ENCODE measurements around the gene C2CD5.
"Not testable (repeated sequence)": the region's sequence is repeated elsewhere in the genome, so short reads cannot be mapped to it uniquely, and the experiment has no call there.

Gene C2CD5

GRCh38 chr12:22535478-22535877 lies 8.9 kb downstream of the C2CD5 start:
- DNase-seq (ENCODE audit: low read depth), result no peak

- DNase-seq (ENCODE audit: low read depth), result no peak
Observed at GRCh38 chr12:22535038-22535437, 9.3 kb downstream of the C2CD5 start.

DNA sequence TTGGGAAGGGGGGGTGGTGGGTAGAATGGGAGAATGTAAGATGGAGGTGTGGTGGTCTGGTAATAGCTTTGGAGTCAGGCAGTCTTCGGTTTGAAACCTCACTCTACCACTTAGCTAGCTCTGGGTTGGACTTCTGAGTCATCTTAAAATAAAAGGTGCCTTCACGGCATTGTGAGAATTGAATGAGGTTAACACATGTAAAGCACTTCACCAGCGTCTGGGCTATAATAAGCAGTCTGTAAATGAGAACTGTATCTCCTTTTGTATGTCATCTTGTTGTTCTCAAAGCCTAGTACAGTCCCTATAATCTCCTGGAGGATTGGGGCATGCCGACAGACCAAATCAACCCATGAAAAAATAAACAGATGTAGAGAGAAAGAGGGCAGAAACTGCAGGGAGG lies 11.2 kb downstream of the C2CD5 start:
- no peak for DNase-seq (ENCODE audit: low read depth)

GRCh38 chr12:22532317-22532716 lies 12.0 kb downstream of the C2CD5 start:
- no peak for DNase-seq (ENCODE audit: low read depth)

GRCh38 chr12:22531205-22531604 lies 13.1 kb downstream of the C2CD5 start:
- no peak for DNase-seq (ENCODE audit: low read depth)

GRCh38 chr12:22529281-22530060 lies 14.9 kb downstream of the C2CD5 start:
- DNase-seq (ENCODE audit: low read depth), result peak; percentile 61

DNA sequence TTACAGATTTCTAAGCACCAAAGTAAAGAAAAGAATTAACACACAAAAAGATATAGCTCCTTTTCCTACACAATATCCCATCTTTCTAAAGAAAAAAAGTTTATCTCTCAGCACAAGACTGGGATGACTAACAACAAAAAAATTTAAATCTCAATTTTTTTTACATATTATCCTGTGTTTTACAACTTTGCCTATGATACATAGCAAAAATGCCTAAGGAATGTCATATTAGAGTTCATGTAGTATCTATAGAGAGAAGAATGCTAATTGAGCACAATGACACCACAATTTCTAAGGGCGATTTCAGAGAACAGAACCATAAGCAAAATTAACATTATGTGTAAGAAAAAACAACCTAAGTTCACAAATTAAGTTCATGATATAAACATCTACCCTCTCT lies 16.3 kb downstream of the C2CD5 start:
- peak; percentile 74 for DNase-seq (ENCODE audit: low read depth)

GRCh38 chr12:22526836-22527235 lies 17.5 kb downstream of the C2CD5 start:
- DNase-seq (ENCODE audit: low read depth), result no peak

DNA sequence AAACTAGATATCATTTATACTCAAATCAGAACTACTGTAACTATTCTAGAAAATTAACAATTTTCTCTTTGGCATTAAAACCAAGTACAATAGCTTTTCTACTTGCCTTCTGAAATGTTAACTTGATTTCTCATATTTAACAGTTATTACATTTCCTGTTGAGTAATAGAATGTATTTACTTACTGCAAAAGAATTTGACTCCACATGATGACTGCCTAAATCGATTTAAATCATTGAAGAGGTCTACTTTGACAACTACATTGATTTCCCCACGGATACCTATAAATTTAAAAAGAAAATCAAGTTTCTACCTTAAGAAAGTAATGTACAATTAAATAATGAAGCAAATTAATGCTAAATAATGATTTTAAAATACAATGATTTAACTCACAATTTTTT lies 18.9 kb downstream of the C2CD5 start:
- peak; percentile 21 for DNase-seq (ENCODE audit: low read depth)

DNA sequence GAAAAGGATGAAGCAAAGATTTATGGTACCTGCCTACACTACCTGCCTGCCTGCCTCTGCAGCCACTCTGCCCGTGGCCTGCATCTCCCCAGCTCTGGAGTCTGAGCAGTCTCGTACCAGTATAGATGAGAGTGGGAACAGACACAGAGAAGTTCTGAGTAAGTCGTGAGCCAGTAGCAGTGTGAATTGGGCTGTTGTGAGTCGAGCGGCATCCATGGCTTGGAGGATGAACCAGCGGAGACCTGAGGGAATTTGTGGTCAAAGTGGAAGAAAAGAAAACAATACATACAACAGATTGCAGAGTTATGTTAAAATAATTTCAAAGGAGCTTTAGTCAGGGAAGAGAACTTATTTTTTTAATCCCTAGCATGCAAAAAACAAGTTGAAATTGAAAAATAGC lies 25.3 kb downstream of the C2CD5 start:
- DNase-seq (ENCODE audit: low read depth), result no peak

DNA sequence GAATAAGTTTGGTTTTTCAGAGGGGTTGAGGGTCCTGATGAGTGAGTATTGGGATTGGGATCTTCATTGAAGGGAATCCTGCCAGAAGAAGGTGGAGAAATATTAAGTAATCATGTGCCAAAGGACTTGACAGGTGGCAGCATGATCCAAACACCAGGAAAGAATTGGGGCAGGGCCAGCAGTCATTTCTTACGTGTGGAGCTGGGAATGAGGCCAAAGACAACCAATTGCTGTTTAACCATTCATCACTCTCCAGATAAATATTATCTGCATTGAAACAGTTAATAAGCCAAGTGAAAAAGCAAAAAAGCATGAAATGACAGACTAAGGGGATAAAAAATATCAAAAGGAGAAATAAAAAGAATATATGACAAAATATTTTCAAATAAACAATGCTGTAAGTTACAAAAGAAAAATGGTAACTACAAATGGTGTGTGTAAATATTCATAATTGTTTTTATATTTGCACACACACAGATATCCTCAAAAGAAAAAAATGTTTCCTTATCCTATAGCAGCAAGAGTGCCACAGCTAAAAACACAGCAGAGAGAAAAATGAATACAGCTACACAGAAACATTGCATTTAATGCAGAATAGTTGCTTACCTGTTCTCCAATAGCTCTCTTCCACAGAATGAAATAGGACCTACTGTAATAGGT lies 26.2 kb downstream of the C2CD5 start:
- DNase-seq (ENCODE audit: low read depth), result peak; percentile 28

GRCh38 chr12:22514875-22515274 lies 29.5 kb downstream of the C2CD5 start:
- no peak for DNase-seq (ENCODE audit: low read depth)

GRCh38 chr12:22505826-22506225 lies 38.5 kb downstream of the C2CD5 start:
- no peak for DNase-seq (ENCODE audit: low read depth)

DNA sequence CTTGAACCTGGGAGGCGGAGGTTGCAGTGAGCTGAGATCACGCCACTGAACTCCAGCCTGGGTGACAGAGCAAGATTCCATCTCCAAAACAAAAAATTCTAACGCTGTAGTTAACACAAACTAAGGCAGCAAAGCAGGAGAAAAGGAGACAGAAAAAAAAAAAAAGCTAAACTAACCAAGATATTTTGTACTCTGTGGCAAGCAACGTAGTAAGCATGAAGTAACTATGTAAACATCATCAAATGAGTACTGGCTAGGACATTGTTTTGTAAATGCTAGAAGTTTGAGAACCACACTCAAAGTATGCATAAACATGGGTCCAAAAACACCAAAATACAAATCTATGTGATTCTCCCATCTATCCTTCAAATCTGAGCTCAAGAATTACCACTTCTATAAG lies 44.2 kb downstream of the C2CD5 start:
- peak; percentile 7 for DNase-seq (ENCODE audit: low read depth)

GRCh38 chr12:22499445-22499844 lies 44.9 kb downstream of the C2CD5 start:
- no peak for DNase-seq (ENCODE audit: low read depth)

DNA sequence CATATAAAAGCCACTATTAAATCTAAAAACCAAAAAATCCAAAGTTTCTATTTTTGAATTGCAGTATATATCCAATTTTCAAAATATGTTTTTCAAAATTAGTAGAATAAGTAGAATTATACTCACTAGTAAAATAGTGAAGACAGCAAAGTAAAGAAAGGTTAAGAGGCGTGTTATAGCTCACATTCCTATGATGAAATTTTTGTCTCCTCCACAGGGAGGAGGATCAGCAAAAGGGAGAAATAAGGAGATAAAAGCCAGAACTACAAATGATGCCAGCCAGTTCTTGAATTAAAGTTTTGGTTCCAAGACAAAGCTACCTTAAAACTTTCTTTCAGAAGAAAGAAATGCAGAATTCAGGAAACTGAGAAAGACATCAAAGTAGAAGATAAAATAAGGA lies 50.0 kb downstream of the C2CD5 start:
- DNase-seq (ENCODE audit: low read depth), result peak; percentile 40

DNA sequence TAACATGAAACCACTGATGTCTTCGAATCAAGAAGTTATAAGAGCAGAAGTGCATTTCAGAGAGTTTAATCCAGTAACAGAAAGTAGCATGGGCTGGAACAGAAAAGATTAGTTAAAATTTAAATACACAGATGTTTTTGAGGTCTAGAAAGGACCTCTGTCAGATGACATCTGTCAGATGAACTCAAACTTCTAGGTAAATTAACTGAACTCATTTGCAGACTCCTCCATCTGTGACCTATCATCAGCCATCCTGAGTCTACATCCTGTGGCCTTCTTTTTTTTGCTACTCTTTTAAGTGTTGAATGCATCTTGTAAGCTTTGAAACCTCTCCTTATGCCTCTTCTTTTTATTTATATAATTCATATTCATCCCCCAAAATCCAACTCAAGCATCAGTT lies 53.3 kb downstream of the C2CD5 start:
- DNase-seq (ENCODE audit: low read depth), result no peak

GRCh38 chr12:22488478-22488877 lies 55.9 kb downstream of the C2CD5 start:
- DNase-seq (ENCODE audit: low read depth), result no peak

DNA sequence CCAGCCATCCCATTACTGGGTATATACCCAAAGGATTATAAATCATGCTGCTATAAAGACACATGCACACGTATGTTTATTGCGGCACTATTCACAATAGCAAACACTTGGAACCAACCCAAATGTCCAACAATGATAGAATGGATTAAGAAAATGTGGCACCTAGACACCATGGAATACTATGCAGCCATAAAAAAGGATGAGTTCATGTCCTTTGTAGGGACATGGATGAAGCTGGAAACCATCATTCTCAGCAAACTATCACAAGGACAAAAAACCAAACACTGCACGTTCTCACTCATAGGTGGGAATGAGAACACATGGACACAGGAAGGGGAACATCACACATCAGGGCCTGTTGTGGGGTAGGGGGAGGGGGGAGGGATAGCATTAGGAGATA lies 56.7 kb downstream of the C2CD5 start:
- DNase-seq (ENCODE audit: low read depth), result not testable (repeated sequence)

GRCh38 chr12:22481547-22482104 lies 62.7 kb downstream of the C2CD5 start:
- no peak for DNase-seq (ENCODE audit: low read depth)

DNA sequence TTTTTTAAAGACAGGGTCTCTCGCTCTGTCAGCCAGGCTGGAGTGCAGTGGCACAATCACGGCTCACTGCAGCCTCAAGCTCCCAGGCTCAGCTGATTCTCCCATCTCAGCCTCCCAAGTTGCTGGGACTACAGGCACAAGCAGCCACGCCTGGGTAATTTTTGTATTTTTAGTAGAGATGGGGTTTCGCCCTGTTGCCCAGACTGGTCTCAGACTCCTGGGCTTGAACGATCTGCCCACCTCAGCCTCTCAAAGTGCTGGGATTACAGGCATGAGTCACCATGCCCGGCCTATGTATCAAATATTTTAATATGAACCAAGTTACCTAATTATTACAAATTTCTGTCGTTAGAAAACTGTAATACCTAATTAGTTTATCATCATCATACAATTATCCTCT lies 63.5 kb downstream of the C2CD5 start:
- DNase-seq (ENCODE audit: low read depth), result not testable (repeated sequence)

GRCh38 chr12:22480016-22480415 lies 64.3 kb downstream of the C2CD5 start:
- DNase-seq (ENCODE audit: low read depth), result no peak

DNA sequence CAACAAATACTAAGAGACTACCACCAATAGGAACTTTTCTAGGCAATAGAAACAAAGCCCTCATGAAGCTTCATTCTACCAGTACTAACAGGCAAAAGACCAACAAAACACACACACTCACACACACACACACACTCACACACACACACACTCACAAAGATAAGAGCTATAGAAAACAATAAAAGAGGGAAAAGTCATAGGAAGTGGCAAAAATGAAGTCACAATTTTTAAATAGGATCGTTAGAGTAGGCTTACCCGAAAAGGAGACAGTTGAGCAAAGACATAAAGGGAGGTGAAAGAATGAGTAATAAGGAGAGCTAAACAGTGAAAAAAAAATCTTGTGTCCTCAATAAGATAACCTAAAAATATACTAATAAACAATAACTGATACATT lies 66.5 kb downstream of the C2CD5 start:
- peak; percentile 53 for DNase-seq (ENCODE audit: low read depth)
